ENCODE results near the gene LUZP2. TPM values are rescaled to one million over a fixed set of nuclear protein-coding genes. Genes with fewer than 3 reads are reported as not detected.

LUZP2 gene
- total RNA-seq, 3 donors from 2014 or later, result 0.96 to 5.0 (median 2.9) TPM

GRCh38 chr11:24678703-24679348, 182.0 kb downstream of the LUZP2 start:
- Histone ChIP-seq H3K4me3 (no peak overlapping the region), H3K9me3 (no peaks in the 10 kb centered on the region), H3K36me3 (no peaks in the 10 kb centered on the region), H3K27me3 (no peaks in the 10 kb centered on the region), H3K27ac (no peak overlapping the region), H3K4me1 (no peaks in the 10 kb centered on the region)
- intact Hi-C loops (cut with DNase I; ENCODE audit: low total_unique reads), result no loop called here
- no peak for TF ChIP-seq POLR2AphosphoS5 (IDR thresholded peaks at IDR 0.05)
- no peak for TF ChIP-seq POLR2A (IDR thresholded peaks at IDR 0.05)
- no peak for TF ChIP-seq CTCF (IDR thresholded peaks at IDR 0.05)
- no peak for DNase-seq (ENCODE audit: low spot score in 2 of 2)

- DNase-seq (ENCODE audit: low spot score in 2 of 2), result no peak
- Histone ChIP-seq H3K4me3 (no peak overlapping the region), H3K4me1 (no peaks in the 10 kb centered on the region), H3K9me3 (no peaks in the 10 kb centered on the region), H3K27me3 (no peaks in the 10 kb centered on the region), H3K36me3 (no peaks in the 10 kb centered on the region), H3K27ac (no peak overlapping the region)
- intact Hi-C loops (cut with DNase I; ENCODE audit: low total_unique reads), result no loop called here
- TF ChIP-seq POLR2AphosphoS5 (IDR thresholded peaks at IDR 0.05), result no peak
- TF ChIP-seq CTCF (IDR thresholded peaks at IDR 0.05), result no peak
- no peak for TF ChIP-seq POLR2A (IDR thresholded peaks at IDR 0.05)
Measured at GRCh38 chr11:24679821-24680351, 183.0 kb downstream of the LUZP2 start.

DNA sequence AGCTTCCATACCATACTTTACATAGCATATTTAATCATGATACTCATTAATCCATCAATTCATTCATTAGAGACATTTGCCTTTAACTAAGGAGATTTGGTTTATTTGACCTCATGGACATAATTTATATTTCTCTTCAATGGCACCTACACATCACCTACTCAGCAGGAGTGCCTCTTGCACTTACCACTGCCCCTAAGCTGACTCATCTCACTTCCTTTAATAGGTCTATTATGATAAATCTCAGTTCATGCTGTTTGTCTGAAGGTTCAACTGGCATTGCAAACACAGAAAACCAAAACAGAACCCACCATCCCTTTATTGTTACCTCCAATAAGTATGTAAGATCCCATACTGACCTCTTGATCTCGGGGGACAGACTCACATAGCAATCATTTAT, 186.7 kb downstream of the LUZP2 start:
- Histone ChIP-seq H3K4me3 (no peak overlapping the region), H3K36me3 (no peaks in the 10 kb centered on the region), H3K27me3 (no peaks in the 10 kb centered on the region), H3K27ac (no peak overlapping the region), H3K9me3 (no peaks in the 10 kb centered on the region), H3K4me1 (no peaks in the 10 kb centered on the region)
- no peak for DNase-seq (ENCODE audit: low spot score in 2 of 2)
- TF ChIP-seq CTCF (IDR thresholded peaks at IDR 0.05) (no peak), POLR2A (IDR thresholded peaks at IDR 0.05) (no peak), POLR2AphosphoS5 (IDR thresholded peaks at IDR 0.05) (no peak)
- intact Hi-C loops (cut with DNase I; ENCODE audit: low total_unique reads), result no loop called here

- intact Hi-C loops (cut with DNase I; ENCODE audit: low total_unique reads), result no loop called here
- H3K27ac ChIP-seq, result no peak overlapping the region
- H3K27me3 ChIP-seq, result no peaks in the 10 kb centered on the region
- no peaks in the 10 kb centered on the region for H3K36me3 ChIP-seq
- no peak overlapping the region for H3K4me3 ChIP-seq
- no peaks in the 10 kb centered on the region for H3K4me1 ChIP-seq
- H3K9me3 ChIP-seq, result no peaks in the 10 kb centered on the region
- TF ChIP-seq POLR2A (IDR thresholded peaks at IDR 0.05) (no peak), CTCF (IDR thresholded peaks at IDR 0.05) (no peak), POLR2AphosphoS5 (IDR thresholded peaks at IDR 0.05) (no peak)
- no peak for DNase-seq (ENCODE audit: low spot score in 2 of 2)
Measured at GRCh38 chr11:24685821-24686220, 189.0 kb downstream of the LUZP2 start.

- Histone ChIP-seq H3K4me3 (no peak overlapping the region), H3K9me3 (no peaks in the 10 kb centered on the region), H3K27me3 (no peaks in the 10 kb centered on the region), H3K27ac (no peak overlapping the region), H3K4me1 (no peaks in the 10 kb centered on the region), H3K36me3 (no peaks in the 10 kb centered on the region)
- no peak for DNase-seq (ENCODE audit: low spot score in 2 of 2)
- intact Hi-C loops (cut with DNase I; ENCODE audit: low total_unique reads), result no loop called here
- no peak for TF ChIP-seq CTCF (IDR thresholded peaks at IDR 0.05)
- TF ChIP-seq POLR2AphosphoS5 (IDR thresholded peaks at IDR 0.05), result no peak
- no peak for TF ChIP-seq POLR2A (IDR thresholded peaks at IDR 0.05)
Measured at GRCh38 chr11:24687531-24688147, 190.8 kb downstream of the LUZP2 start.
